Activated CD8-positive, alpha-beta memory T cell treated with anti-CD3 and anti-CD28 coated beads for 48 hours (primary cell): ENCODE results near the gene WNT2B.

ENCODE experiments used
- DNase-seq, 3 experiments: peaks; one replicate each; pipeline ENCODE4 v3.0.0-alpha.2; 2020; ENCODE audit warnings: low read depth in 2 of 3, low spot score in 2 of 3

Gene WNT2B

GRCh38 chr1:112504661-112505399, 3.9 kb upstream of the WNT2B start:
- no peak for DNase-seq

DNA sequence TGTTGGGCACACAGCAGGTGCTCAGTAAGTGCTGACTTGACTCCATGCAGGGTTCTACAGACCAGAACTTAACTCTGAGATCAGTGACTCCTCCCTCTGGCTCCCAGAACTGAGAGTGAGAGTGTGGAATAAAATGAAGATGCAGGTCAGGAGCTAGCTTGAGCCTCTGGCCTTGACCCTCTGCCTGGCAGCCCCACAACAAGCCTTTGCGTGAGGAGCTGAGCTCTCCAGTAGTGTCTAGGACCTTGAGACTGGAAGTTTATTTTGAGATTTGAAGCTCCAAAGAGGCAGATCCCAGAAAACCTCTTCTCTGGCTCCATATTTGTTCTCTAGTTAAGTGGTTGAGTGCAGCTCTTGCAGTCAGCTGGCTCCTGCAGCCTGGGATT, 3.4 kb upstream of the WNT2B start:
- DNase-seq = no peak

DNA sequence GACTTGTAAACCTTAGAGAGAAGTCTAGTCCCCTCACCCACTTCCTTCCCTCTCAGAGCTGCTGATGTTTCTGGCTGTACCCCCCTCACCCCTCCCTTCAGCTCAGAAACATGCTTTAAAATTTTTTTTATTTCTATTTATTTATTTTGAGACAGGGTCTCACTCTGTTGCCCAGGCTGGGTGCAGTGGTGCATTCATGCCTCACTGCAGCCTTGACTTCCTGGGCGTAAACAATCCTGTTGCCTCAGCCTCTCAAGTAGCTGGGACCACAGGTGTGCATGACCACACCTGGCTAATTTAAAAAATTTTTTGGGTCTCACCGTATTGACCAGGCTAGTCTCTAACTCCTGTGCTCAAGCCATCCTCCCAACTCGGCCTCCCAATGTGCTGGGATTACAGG, 2.9 kb upstream of the WNT2B start:
- no peak for DNase-seq

GRCh38 chr1:112506306-112506705, 2.5 kb upstream of the WNT2B start:
- DNase-seq = no peak

DNA sequence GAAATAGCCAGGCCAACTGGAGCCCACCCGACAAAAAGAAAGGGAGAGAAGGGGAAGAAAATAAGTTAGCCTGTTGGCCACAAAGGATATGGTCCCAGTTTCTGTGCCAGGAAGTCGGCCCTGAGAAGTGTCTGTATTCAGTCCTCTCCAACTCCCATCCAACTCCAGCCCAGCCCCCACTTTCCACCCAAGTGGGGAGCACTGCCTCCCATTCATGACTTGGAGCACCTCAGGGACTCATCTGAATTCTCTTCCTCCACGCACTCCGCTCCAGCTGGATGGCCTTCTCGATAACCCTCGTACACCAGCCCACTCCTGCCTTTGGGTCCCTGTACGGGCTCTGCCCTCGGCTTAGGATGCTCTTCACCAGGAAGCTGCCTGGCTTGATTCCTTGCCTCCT, 2.0 kb upstream of the WNT2B start:
- DNase-seq = no peak

GRCh38 chr1:112507336-112507735, 1.4 kb upstream of the WNT2B start:
- DNase-seq = no peak

GRCh38 chr1:112507921-112508277, 866 bp upstream of the WNT2B start:
- no peak for DNase-seq

- no peak for DNase-seq
Measured at GRCh38 chr1:112509005-112509659, 367 bp downstream of the WNT2B start.

GRCh38 chr1:112509660-112510178, 954 bp downstream of the WNT2B start:
- no peak for DNase-seq

GRCh38 chr1:112510340-112510739, 1.6 kb downstream of the WNT2B start:
- DNase-seq = no peak

DNA sequence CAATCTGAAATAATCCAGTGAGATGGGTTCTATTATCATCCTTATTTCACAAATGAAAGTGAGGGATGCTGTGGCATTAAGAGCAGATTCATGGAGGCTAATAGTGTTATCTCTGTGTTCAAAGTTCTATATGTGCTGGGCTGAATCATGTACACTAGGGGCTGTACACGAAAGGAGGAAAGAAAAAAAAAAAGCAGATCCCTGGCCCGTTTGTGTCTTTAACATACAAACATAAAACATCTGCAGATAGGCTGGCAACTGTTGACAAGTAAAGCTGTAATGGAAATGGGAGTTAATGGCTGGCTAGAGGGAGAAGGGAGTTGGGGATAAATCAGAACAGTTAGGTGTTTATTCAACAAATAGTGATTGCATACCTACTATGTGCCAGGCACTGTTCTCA, 3.1 kb downstream of the WNT2B start:
- no peak for DNase-seq

GRCh38 chr1:112513112-112513870, 4.5 kb downstream of the WNT2B start:
- DNase-seq = no peak

DNA sequence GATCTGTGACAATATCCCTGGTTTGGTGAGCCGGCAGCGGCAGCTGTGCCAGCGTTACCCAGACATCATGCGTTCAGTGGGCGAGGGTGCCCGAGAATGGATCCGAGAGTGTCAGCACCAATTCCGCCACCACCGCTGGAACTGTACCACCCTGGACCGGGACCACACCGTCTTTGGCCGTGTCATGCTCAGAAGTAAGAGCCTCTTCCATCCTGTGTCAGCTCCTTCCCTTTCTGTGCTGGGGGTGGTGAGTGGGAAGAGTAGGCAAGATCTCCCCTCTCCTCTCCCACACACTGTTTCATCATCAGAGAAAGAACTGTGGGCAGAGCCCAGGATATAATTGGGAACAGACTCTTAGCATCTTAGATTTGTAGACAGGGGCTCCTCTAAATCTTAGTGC, 6.1 kb downstream of the WNT2B start:
- no peak for DNase-seq

GRCh38 chr1:112515311-112516009, 6.7 kb downstream of the WNT2B start:
- DNase-seq = no peak

DNA sequence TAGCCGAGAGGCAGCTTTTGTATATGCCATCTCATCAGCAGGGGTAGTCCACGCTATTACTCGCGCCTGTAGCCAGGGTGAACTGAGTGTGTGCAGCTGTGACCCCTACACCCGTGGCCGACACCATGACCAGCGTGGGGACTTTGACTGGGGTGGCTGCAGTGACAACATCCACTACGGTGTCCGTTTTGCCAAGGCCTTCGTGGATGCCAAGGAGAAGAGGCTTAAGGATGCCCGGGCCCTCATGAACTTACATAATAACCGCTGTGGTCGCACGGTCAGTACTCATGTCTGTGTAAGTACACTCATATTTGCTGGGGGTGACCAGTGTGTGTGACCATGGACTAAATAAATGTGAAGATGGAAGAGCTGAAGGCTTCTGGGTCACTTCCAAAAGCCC, 7.4 kb downstream of the WNT2B start:
- DNase-seq = no peak

- no peak for DNase-seq
Measured at GRCh38 chr1:112517231-112517630, 8.5 kb downstream of the WNT2B start.

DNA sequence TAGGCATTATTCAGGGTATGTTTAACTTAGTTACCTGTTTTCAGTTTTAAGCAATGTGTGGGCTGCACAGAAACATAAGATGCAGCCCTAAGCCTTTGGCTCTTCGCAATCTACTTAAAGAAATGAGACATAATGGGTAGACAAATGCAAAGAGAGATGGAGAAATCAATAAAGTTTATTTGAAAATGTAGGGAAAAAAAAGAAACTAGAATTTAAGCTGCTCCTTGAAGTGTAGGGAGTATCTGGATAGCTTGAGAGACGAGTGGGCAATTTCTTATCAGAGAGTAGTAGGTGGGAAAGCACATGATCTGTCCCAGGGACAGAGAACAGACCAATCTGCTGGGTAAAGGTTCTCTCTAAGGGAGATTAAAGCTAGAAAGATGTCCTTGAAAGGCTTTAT, 8.9 kb downstream of the WNT2B start:
- DNase-seq = no peak

DNA sequence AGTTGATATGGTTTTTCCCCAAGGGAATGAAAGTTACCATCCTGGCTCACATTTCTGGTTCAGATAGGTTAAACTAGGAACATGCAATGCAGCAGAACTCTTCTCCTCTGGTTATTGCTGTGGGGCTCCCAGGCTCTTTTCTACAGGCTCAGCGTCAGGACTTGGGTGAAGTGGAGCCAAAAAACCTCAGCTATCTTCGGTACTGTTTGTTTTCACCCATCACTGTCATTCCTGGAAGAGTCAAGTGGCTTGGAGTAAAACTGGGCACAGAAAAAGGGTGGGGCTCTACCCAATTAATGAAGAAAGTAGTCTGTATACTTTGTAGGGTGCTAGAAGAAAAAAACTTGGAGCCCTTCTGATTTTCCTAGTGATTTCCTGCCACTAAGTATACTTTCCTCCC, 9.4 kb downstream of the WNT2B start:
- no peak for DNase-seq

DNA sequence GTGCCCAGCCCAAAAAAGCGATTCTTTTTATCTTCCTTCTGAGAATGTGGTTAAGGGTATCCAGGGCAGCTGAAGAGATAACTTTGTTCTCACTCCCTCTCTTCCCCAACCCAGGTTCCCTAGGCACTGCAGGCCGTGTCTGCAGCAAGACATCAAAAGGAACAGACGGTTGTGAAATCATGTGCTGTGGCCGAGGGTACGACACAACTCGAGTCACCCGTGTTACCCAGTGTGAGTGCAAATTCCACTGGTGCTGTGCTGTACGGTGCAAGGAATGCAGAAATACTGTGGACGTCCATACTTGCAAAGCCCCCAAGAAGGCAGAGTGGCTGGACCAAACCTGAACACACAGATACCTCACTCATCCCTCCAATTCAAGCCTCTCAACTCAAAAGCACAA, 11.4 kb downstream of the WNT2B start:
- DNase-seq = no peak

GRCh38 chr1:112522621-112523020, 13.9 kb downstream of the WNT2B start:
- DNase-seq = no peak

GRCh38 chr1:112524251-112524650, 15.5 kb downstream of the WNT2B start:
- no peak for DNase-seq

GRCh38 chr1:112524986-112525385, 16.2 kb downstream of the WNT2B start:
- no peak for DNase-seq
